IPS DF 4.7 (cell line): ENCODE data around the gene CPA1.

Experiments
- DNase-seq: peaks from one replicate; pipeline ENCODE4 v3.0.0-alpha.2; 2013; ENCODE audit warnings: low spot score; ENCODE audit errors: extremely low read depth

Gene CPA1

DNA sequence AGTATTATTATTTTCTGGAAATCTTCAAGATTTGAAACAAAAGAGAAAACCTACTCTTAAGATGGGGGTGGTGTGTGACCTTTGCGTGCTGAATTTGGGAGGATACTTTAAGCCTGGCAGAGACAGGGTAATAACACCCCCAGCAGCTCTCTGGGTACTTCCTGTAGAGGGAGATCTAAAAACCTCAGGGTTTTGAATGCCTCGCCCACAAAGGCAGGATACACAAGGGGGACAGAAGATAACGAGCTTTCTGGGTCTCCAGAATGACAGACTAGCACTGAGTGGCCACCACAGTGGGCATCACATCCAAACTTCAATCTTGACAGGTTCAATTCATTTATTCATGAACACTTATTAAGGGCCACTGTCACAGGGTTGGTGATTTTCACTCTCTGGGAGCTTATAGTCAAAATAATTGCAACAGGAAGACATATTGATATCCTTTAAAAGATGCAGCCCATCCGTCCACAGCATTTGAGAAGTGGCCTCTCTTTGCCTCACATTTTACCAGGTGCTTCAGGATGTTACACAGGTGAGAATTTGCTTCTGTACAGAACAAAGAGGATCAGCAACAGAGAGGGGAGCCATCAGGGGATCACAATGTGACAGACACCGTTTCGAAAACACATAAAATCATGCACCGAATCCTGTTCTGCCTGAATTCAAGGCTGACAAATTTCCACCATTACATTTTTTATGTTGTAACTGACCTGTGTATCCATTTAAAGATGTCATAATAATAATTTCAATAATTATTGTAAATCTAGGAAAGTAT, 14.3 kb downstream of the CPA1 start:
- DNase-seq: no peak

GRCh38 chr7:130395421-130395820, 15.1 kb downstream of the CPA1 start:
- no peak for DNase-seq

GRCh38 chr7:130396109-130396508, 15.8 kb downstream of the CPA1 start:
- DNase-seq: no peak

DNA sequence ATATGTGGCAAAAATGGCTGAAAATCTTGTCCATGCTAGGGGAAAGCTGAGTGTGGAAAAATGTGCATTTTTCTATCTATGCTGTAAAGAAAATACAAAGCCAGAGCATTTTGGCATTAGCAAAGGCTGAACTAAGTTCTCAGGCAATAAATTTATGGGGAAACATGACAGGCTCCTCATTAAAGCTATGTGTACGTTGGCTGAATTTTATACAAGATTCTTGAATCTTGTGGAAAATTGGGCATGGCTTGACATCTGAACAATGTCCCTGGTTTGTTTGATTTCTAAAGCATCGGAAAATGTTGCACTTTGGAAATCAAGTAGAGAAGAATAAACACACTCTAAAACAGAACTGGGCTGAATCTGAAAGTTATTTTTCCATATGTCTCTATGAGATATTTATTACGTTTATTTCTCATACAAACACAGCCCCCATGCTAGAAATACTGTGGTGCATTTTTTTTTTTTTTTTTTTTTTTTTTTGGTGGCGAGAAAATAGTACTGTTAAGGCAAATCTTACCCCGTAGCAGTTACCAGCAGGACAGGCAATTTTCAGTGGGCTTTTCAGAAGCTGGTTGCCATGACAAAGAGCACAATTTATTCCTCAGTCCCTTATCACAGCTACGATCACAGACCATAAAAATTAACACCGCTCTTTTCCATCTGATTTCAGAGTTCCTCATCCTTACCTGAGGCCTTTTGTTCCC, 16.9 kb downstream of the CPA1 start:
- no peak for DNase-seq

GRCh38 chr7:130397758-130398073, 17.4 kb downstream of the CPA1 start:
- DNase-seq: no peak

GRCh38 chr7:130398526-130399090, 18.3 kb downstream of the CPA1 start:
- DNase-seq: no peak

GRCh38 chr7:130400120-130400572, 19.9 kb downstream of the CPA1 start:
- no peak for DNase-seq

- no peak for DNase-seq
Observed at GRCh38 chr7:130401101-130401500, 20.8 kb downstream of the CPA1 start.

- DNase-seq: no peak
Observed at GRCh38 chr7:130401578-130401977, 21.3 kb downstream of the CPA1 start.

DNA sequence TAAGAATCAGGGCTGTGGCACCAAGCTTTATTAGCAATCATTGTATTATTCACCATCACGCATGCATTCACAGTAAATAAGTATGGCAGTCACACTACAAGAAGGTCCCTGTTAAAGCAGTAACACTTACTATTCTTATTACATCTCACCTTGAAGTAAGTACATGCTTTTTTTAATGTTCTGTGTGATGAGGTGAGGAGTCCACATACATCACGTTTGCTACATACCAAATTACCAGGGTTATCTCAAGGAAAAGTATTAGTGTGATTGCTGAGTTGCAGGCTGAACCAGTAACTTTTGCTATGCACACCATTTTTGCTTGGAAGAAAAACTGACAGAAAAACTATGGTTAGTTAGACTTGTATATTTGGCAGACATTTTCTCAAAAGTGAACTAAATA, 24.7 kb downstream of the CPA1 start:
- DNase-seq: no peak

DNA sequence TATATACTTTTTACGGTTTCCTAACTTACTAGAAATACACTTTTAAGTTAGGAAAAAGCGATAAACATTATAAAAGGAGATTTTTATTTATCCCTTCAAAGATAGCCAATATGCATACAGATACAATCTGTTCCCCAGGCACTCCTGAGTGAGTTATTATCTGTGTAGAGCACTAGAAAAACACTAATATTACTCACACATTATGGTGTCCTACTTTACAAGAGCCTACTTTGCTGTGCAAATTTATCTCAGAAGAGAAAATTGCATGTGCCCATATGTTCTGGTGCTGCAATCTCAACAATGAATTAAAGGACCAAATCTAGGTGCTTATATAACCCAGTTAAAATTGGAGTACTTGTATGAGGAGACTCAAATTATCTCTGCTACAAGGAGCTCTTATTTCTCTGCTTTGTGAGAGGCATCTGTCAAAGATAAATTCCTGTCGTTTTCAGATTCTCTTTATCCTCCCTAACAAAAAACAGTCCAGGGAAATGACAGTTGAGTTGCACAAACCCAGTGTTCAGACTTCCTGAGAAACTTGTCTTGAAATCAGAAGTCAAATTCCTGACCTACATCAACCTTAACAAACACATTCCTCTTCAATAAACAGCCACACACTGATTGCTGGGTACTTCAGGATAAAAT, 28.9 kb downstream of the CPA1 start:
- DNase-seq: no peak

DNA sequence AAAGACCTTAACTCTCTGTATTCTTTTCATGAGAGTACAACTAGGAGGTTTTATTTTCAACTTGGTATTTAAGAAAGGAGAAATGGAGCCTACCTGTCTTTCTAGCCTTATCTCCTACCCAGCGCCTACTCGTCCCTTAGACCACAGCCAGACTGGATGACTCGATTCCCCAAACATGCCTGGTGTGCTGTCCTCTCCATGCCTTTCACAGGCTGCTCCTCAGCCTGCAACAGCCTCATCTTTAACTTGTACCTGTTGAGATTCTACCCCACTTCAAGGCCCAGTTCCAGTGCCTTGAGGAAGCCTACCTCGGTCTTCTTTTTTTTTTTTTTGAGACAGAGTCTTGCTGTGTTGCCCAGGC, 29.4 kb downstream of the CPA1 start:
- DNase-seq: no peak

- no peak for DNase-seq
Observed at GRCh38 chr7:130410868-130411541, 30.7 kb downstream of the CPA1 start.

- DNase-seq: no peak
Observed at GRCh38 chr7:130413201-130413600, 32.9 kb downstream of the CPA1 start.

DNA sequence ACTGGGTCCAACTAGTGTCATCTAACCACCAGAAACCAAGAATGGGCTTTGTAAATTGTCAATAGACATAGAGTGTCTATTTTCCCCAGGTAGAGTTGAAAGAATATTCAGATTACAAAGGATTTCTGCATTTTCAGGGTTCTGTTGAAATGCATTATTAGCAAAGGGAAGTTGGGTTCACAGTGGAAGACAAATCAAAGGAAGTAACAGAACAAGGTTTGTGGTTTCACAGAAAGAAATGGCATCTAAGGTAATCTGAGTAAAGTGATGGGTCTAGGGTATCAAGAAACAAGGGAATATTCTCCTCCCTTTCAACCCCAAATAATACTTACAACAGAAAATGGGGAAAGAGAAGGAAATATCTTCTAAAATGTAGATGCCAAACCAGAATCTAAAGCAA, 34.7 kb downstream of the CPA1 start:
- no peak for DNase-seq

DNA sequence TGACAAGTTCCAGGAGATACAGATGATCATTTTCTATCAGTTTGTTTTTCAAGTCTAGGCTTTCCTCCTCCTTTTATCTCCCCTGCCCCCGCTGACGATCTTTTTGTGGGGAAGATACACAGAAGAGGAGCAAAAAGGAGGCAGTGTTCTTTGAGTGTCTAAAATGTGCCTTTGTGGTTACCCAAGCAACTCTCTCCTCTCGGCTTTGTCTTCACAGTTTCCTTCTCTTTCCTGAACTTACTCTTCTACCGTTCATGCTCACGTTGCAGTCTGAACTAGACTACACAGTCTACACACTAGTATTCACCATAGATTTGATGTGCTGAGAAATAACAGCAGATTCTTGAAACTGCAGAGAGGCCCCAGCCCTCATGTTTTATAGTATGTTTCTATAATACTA, 36.9 kb downstream of the CPA1 start:
- no peak for DNase-seq

- no peak for DNase-seq
Observed at GRCh38 chr7:130418306-130418705, 38.0 kb downstream of the CPA1 start.

DNA sequence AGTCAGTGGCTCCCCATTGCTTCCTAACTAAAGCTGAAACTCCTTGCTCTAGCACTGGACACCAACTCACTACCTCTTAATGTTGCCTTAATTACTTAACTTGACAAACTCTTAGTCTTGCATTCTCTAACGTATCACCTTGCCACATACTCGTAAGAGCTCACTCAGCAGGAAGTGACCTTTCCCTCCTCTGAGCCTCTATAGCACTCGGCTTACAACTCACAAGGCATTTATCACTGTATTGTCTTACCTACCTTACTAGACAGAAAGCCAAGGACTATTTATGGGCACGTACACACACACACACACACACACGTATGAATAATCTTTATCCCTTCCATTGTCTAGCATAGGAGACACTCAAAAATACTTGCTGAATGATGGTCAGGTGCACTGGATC, 39.4 kb downstream of the CPA1 start:
- DNase-seq: no peak

- DNase-seq: no peak
Observed at GRCh38 chr7:130420943-130421578, 40.8 kb downstream of the CPA1 start.

DNA sequence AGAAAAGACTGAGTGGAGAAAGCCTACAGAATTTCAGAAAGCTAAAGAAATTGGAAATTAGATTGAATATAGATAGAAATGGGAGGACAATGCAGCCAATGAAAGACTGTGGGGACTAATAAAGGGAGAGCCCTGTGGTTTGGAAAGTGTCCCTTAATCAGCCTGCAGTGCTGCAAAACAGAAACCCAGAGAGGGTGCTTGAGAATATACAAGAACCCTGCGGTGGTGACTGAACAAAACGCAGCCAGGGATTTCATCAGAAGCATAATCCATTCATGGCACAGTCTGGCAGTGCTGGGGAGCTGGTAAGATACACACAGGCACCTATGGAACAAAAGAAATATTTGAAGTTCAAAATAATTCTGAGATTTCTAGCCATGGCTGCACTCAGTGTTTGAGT, 41.4 kb downstream of the CPA1 start:
- DNase-seq: no peak

DNA sequence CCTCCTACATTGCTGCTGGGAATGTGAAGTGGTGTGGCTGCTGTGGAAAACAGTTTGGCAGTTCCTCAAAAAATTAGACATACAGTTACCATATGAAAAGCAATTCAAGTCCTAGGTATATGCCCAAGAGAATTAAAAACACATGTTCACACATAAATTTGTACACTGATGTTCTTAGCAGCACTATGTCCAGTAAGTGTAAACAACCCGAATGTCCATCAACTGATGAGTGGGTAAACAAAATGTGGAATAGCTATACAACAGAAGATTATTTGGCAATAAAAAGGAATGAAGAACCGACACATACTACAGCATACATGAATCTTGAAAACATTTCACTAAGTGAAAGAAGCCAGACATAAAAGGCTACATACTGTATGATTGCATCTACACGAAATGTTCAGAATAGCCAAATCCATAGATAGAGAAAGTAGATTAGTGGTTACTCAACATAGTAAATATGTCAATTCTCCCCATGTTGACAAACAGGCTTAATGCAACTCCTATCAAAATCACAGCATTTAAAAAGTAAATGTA, 43.3 kb downstream of the CPA1 start:
- DNase-seq: no peak
